Measurements from ENCODE around the gene TSEN15.
"Not testable (repeated sequence)": the region's sequence is repeated elsewhere in the genome, so short reads cannot be mapped to it uniquely, and the experiment has no call there.

- TF ChIP-seq CTCF (IDR thresholded peaks at IDR 0.05; ENCODE audit: low read depth, low read length, missing input control); GABPA (IDR thresholded peaks at IDR 0.05 in 1 of 2, conservative IDR thresholded peaks at IDR 0.05 in 1 of 2); TAF1 (conservative IDR thresholded peaks at IDR 0.05); MAX (IDR thresholded peaks at IDR 0.05); FOXA1 (IDR thresholded peaks at IDR 0.05); YY1 (IDR thresholded peaks at IDR 0.05); EGR1 (IDR thresholded peaks at IDR 0.05; ENCODE audit: low read depth in 2 of 2); ATF3 (IDR thresholded peaks at IDR 0.05); JUND (IDR thresholded peaks at IDR 0.05): not testable (repeated sequence)
Observed at GRCh38 chr1:184047541-184047940, 4.0 kb upstream of the TSEN15 start.

Data from liver (tissue), 3 donors.